GM12892 (cell line): ENCODE data around the gene EEIG1.

Experiments
- POLR2A ChIP-seq: IDR thresholded peaks from 2 replicates; pipeline ENCODE4 v1.6.1; 2011; ENCODE audit warnings: low read depth, low read length, control low read depth
- POLR2AphosphoS5 ChIP-seq: IDR thresholded peaks from 2 replicates; pipeline ENCODE4 v1.6.1; 2011; ENCODE audit warnings: low read depth, low read length, control low read depth

GRCh38 chr9:128027705-128028104, 46.9 kb upstream of the EEIG1 start:
- no peak for TF ChIP-seq POLR2AphosphoS5
- TF ChIP-seq POLR2A: no peak
